BLaER1 (cell line): Measurements from ENCODE around the gene CDC25C.
"Not testable (repeated sequence)": the region's sequence is repeated elsewhere in the genome, so short reads cannot be mapped to it uniquely, and the experiment has no call there.

Source experiments
- H3K27ac ChIP-seq: shearing (Covaris generic); formaldehyde crosslinking; 2 replicates; pipeline ENCODE4 v1.8.1; 2022
- H3K27me3 ChIP-seq: shearing (Covaris generic); formaldehyde crosslinking; 2 replicates; pipeline ENCODE4 v1.8.1; 2022
- H3K36me3 ChIP-seq: shearing (Covaris generic); formaldehyde crosslinking; 2 replicates; pipeline ENCODE4 v1.8.1; 2022
- H3K4me1 ChIP-seq: shearing (Covaris generic); formaldehyde crosslinking; 2 replicates; pipeline ENCODE4 v1.8.1; 2022
- H3K4me2 ChIP-seq: shearing (Covaris generic); formaldehyde crosslinking; 2 replicates; pipeline ENCODE4 v1.8.1; 2022
- H3K4me3 ChIP-seq: shearing (Covaris generic); formaldehyde crosslinking; 2 replicates; pipeline ENCODE4 v1.8.1; 2022
- H3K9ac ChIP-seq: shearing (Covaris generic); formaldehyde crosslinking; 2 replicates; pipeline ENCODE4 v1.8.1; 2022
- H3K9me3 ChIP-seq: shearing (Covaris generic); formaldehyde crosslinking; 2 replicates; pipeline ENCODE4 v1.8.1; 2022
- H4K20me1 ChIP-seq: shearing (Covaris generic); formaldehyde crosslinking; 2 replicates; pipeline ENCODE4 v1.8.1; 2022
- Cebpa-rat ChIP-seq: shearing (Covaris generic); IDR thresholded peaks from 2 replicates; pipeline ENCODE4 v1.8.1; 2022

The CDC25C gene

DNA sequence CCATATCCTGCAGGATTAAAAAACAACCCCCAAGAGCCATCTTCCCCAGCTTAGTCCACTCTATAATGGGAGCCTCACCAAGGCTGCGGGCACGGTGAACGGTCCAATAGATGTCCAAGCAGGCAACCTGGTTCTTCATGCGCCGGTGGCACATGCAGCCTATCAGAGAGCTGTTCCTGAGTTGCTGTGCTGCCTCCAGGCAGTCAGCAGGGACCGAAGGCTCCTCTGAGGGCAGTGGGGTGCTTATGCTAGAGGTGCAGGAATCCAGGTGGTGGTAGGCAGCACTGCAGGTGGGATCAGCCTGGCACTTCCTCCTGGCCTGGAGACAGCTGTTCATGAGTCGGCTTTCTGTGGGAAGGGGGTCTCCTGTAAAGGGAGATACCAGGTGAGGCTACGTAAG lies 67.4 kb downstream of the CDC25C start:
- Histone ChIP-seq H3K4me3 (no peak overlapping the region), H3K27ac (no peak overlapping the region), H3K9ac (no peak overlapping the region), H4K20me1 (no peaks in the 10 kb centered on the region), H3K4me1 (no peaks in the 10 kb centered on the region), H3K27me3 (no peaks in the 10 kb centered on the region), H3K36me3 (no peaks in the 10 kb centered on the region), H3K4me2 (no peak overlapping the region), H3K9me3 (no peaks in the 10 kb centered on the region)
- TF ChIP-seq Cebpa-rat: no peak

- H3K36me3 ChIP-seq: no peaks in the 10 kb centered on the region
- H3K9ac ChIP-seq: no peak overlapping the region
- no peaks in the 10 kb centered on the region for H4K20me1 ChIP-seq
- no peaks in the 10 kb centered on the region for H3K27me3 ChIP-seq
- no peaks in the 10 kb centered on the region for H3K9me3 ChIP-seq
- H3K4me2 ChIP-seq: no peak overlapping the region
- no peak overlapping the region for H3K4me3 ChIP-seq
- no peak overlapping the region for H3K27ac ChIP-seq
- no peaks in the 10 kb centered on the region for H3K4me1 ChIP-seq
- no peak for TF ChIP-seq Cebpa-rat
Measured at GRCh38 chr5:138263581-138263980, 68.0 kb downstream of the CDC25C start.

- Histone ChIP-seq H3K4me2 (no peak overlapping the region), H3K9me3 (no peaks in the 10 kb centered on the region), H3K36me3 (no peaks in the 10 kb centered on the region), H3K4me1 (no peaks in the 10 kb centered on the region), H3K4me3 (no peak overlapping the region), H3K9ac (no peak overlapping the region), H3K27me3 (no peaks in the 10 kb centered on the region), H4K20me1 (no peaks in the 10 kb centered on the region), H3K27ac (no peak overlapping the region)
- no peak for TF ChIP-seq Cebpa-rat
Measured at GRCh38 chr5:138258704-138259292, 72.8 kb downstream of the CDC25C start.

DNA sequence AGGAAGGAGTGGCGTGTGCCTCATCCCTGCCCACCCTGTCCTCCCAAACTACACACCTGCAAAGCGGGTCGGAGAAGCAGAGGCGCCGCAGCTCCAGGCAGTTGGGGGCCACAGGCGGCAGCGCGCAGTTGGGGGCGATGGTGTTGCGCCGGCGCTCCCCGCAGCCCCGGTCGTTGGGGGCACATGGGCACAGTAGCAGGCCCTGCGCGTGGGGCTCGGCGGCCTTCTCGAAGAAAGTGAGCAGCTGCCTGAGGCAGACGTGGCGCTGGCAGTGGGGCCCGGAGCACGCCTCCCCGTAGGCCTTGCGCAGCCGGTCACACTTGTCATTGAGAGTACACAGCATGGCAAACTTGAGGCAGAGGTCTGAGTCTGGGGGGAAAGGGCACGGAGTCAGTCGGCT lies 74.0 kb downstream of the CDC25C start:
- TF ChIP-seq Cebpa-rat: no peak
- Histone ChIP-seq H3K4me3 (no peak overlapping the region), H3K27ac (no peak overlapping the region), H3K4me2 (no peak overlapping the region), H3K27me3 (no peaks in the 10 kb centered on the region), H3K4me1 (no peaks in the 10 kb centered on the region), H3K9me3 (no peaks in the 10 kb centered on the region), H4K20me1 (no peaks in the 10 kb centered on the region), H3K36me3 (no peaks in the 10 kb centered on the region), H3K9ac (no peak overlapping the region)

DNA sequence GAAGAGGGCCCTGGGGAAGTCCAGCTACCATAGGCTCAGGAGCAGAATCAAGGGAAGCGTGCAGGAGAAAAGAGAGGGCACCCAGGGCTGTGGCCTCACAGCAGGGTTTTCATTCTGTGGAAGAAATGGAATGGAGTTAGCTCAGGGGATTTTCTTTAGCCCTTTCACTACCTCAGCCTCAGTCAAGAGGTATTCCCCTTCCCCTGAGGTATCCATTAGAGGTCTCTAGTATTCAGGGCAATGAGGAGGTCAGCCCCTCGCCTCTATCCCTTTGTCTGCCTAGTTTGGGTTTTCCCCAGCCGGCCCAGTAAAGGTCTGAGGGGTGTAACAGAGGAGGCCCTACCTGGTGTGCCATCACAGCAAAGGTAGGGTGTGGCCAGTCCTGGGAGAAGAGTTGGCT lies 78.7 kb downstream of the CDC25C start:
- Histone ChIP-seq H3K36me3 (no peaks in the 10 kb centered on the region), H3K9ac (no peak overlapping the region), H3K27ac (no peak overlapping the region), H3K4me3 (no peak overlapping the region), H3K9me3 (no peaks in the 10 kb centered on the region), H3K27me3 (no peaks in the 10 kb centered on the region), H3K4me1 (no peaks in the 10 kb centered on the region), H3K4me2 (no peak overlapping the region), H4K20me1 (no peaks in the 10 kb centered on the region)
- TF ChIP-seq Cebpa-rat: no peak

GRCh38 chr5:138247800-138248199 lies 83.8 kb downstream of the CDC25C start:
- not testable (repeated sequence) for H3K4me1 ChIP-seq, H3K4me2 ChIP-seq, H3K27ac ChIP-seq, H3K9ac ChIP-seq, H3K9me3 ChIP-seq, H4K20me1 ChIP-seq, H3K27me3 ChIP-seq, H3K36me3 ChIP-seq, H3K4me3 ChIP-seq

GRCh38 chr5:138246822-138247221 lies 84.8 kb downstream of the CDC25C start:
- Histone ChIP-seq H3K4me3 (no peak overlapping the region), H3K27ac (no peak overlapping the region), H3K4me2 (no peak overlapping the region), H3K9me3 (peaks cover 3% of the 10 kb centered on the region), H4K20me1 (no peaks in the 10 kb centered on the region), H3K27me3 (peaks cover 8% of the 10 kb centered on the region; the same call in 1 of the 2 replicates), H3K36me3 (no peaks in the 10 kb centered on the region), H3K4me1 (no peaks in the 10 kb centered on the region), H3K9ac (no peak overlapping the region)
- no peak for TF ChIP-seq Cebpa-rat

DNA sequence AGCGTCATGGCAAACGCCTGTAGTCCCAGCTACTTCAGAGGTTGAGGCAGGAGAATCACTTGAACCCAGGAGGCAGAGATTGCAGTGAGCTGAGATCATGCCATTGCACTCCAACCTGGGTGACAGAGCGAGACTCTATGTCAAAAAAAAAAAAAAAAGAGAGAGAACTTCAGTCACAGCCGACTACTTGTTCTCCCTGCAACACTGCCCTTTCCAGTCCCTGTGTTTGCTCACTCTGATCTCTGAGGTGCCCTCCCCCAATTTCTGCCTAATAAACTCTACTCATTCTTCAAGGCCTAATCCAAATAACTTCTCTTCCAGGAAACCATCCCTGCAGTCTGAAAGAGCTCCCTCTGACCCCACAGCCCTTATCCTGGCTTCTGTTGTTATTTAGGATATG lies 85.3 kb downstream of the CDC25C start:
- H3K27me3 ChIP-seq: peaks cover 13% of the 10 kb centered on the region; the same call in 1 of the 2 replicates
- TF ChIP-seq Cebpa-rat: no peak
- H3K4me1 ChIP-seq: peaks cover under 1% of the 10 kb centered on the region; the same call in 1 of the 2 replicates

GRCh38 chr5:138245717-138246116 lies 85.9 kb downstream of the CDC25C start:
- H3K9me3 ChIP-seq: peaks cover 7% of the 10 kb centered on the region
- H3K4me1 ChIP-seq: peaks cover 7% of the 10 kb centered on the region
- peaks cover 13% of the 10 kb centered on the region; the same call in 1 of the 2 replicates for H3K27me3 ChIP-seq
- H3K4me3 ChIP-seq: no peak overlapping the region
- no peak overlapping the region for H3K9ac ChIP-seq
- no peak for TF ChIP-seq Cebpa-rat
- no peaks in the 10 kb centered on the region for H3K36me3 ChIP-seq
- no peak overlapping the region for H3K4me2 ChIP-seq
- H4K20me1 ChIP-seq: no peaks in the 10 kb centered on the region
- H3K27ac ChIP-seq: no peak overlapping the region

More for the DNA sequence above, 85.3 kb downstream of the CDC25C start:
- Histone ChIP-seq H3K36me3 (no peaks in the 10 kb centered on the region), H3K27ac (no peak overlapping the region), H3K4me2 (no peak overlapping the region), H3K9me3 (peaks cover 7% of the 10 kb centered on the region), H4K20me1 (no peaks in the 10 kb centered on the region), H3K4me3 (no peak overlapping the region), H3K9ac (no peak overlapping the region)

- Histone ChIP-seq H3K9me3 (peaks cover 7% of the 10 kb centered on the region), H3K27me3 (peaks cover 13% of the 10 kb centered on the region; the same call in 1 of the 2 replicates), H3K9ac (no peak overlapping the region), H3K4me1 (peaks cover 21% of the 10 kb centered on the region), H4K20me1 (no peaks in the 10 kb centered on the region), H3K4me3 (no peak overlapping the region), H3K27ac (no peak overlapping the region), H3K36me3 (no peaks in the 10 kb centered on the region), H3K4me2 (no peak overlapping the region)
- TF ChIP-seq Cebpa-rat: no peak
Measured at GRCh38 chr5:138243794-138244193, 87.8 kb downstream of the CDC25C start.
